Osteocyte (in vitro differentiated cells): ENCODE data around the gene NUBP2. TPM values are rescaled to one million over a fixed set of nuclear protein-coding genes. Genes with fewer than 3 reads are reported as not detected.
"Not testable (repeated sequence)": the region's sequence is repeated elsewhere in the genome, so short reads cannot be mapped to it uniquely, and the experiment has no call there.

Source experiments
- DNase-seq: peaks from one replicate; pipeline ENCODE4 v3.0.0; 2021; ENCODE audit warnings: mixed read lengths; ENCODE audit not compliant: unreplicated experiment; ENCODE audit errors: extremely low spot score
- H3K27ac Mint-ChIP-seq: one replicate; pipeline ENCODE4 v1.8.0; 2021; ENCODE audit warnings: mild to moderate bottlenecking, mixed read lengths; ENCODE audit not compliant: unreplicated experiment
- H3K27me3 Mint-ChIP-seq: one replicate; pipeline ENCODE4 v1.8.0; 2021; ENCODE audit warnings: mixed read lengths; ENCODE audit not compliant: unreplicated experiment
- H3K36me3 Mint-ChIP-seq: one replicate; pipeline ENCODE4 v1.8.0; 2021; ENCODE audit warnings: mixed read lengths; ENCODE audit not compliant: unreplicated experiment
- H3K4me1 Mint-ChIP-seq: one replicate; pipeline ENCODE4 v1.8.0; 2021; ENCODE audit warnings: mixed read lengths; ENCODE audit not compliant: unreplicated experiment
- H3K4me3 Mint-ChIP-seq: one replicate; pipeline ENCODE4 v1.8.0; 2021; ENCODE audit warnings: mild to moderate bottlenecking, moderate library complexity, mixed read lengths; ENCODE audit not compliant: unreplicated experiment
- H3K9me3 Mint-ChIP-seq: one replicate; pipeline ENCODE4 v1.8.0; 2021; ENCODE audit warnings: mixed read lengths; ENCODE audit not compliant: unreplicated experiment
- total RNA-seq: library from RNA; stranded (reverse); gene quantifications from 2 replicates; pipeline ENCODE4 v1.2.1, GENCODE V29; 2021
- TF ChIP-seq, protein P1 (sequence below): fragments of 200-600 bp; sonication (generic); IDR thresholded peaks from 2 replicates; pipeline ENCODE4 v1.5.0; 2021; ENCODE audit warnings: antibody characterized with exemption, mild to moderate bottlenecking, moderate library complexity

The NUBP2 gene
- total RNA-seq, 1 donor from 2014 or later: 56.3 TPM

DNA sequence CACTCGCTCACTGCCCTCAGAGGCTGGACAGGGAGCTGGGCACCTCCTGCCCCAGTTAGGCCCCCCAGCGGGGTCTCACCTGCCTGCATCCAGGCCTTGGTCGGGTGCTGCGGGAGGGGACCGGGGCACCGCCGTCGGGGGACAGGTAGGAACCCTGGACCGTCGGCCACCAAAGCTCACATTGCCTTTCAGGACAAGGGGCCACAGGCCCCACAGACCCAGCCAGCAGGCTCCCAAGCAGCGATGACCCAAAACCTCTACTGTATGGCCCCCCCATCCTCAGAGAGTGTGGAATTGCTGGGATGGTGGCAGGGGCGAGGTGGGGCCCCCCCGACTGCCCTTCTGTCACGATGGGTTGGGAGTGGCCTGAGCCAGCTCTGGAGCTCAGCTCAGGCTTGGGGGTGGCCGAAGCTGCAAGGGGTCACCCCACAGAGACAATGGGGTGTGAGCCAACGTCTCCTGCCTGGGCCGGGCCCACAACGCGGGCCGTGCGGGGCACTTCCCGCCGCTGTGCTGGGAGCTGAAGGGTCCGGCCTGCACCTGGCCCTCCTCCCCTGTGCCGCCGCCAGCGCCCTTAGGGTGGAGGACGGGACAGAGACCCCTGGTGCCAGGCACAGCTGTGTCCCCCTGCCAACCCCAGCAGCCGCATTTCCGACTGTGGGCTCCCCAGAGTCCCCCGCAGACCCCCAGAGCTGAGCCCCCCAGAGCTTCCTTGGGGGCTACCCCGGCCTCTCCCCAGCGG is 10.2 kb downstream of the NUBP2 start:
- H3K27me3 Mint-ChIP-seq: no peaks in the 10 kb centered on the region
- H3K9me3 Mint-ChIP-seq: no peaks in the 10 kb centered on the region
- TF ChIP-seq, protein P1, sequence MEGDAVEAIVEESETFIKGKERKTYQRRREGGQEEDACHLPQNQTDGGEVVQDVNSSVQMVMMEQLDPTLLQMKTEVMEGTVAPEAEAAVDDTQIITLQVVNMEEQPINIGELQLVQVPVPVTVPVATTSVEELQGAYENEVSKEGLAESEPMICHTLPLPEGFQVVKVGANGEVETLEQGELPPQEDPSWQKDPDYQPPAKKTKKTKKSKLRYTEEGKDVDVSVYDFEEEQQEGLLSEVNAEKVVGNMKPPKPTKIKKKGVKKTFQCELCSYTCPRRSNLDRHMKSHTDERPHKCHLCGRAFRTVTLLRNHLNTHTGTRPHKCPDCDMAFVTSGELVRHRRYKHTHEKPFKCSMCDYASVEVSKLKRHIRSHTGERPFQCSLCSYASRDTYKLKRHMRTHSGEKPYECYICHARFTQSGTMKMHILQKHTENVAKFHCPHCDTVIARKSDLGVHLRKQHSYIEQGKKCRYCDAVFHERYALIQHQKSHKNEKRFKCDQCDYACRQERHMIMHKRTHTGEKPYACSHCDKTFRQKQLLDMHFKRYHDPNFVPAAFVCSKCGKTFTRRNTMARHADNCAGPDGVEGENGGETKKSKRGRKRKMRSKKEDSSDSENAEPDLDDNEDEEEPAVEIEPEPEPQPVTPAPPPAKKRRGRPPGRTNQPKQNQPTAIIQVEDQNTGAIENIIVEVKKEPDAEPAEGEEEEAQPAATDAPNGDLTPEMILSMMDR: no peak
- DNase-seq: peak; percentile 82
- H3K4me3 Mint-ChIP-seq: no peak overlapping the region
- H3K4me1 Mint-ChIP-seq: no peaks in the 10 kb centered on the region
- H3K36me3 Mint-ChIP-seq: peaks cover 7% of the 10 kb centered on the region
- no peak overlapping the region for H3K27ac Mint-ChIP-seq

DNA sequence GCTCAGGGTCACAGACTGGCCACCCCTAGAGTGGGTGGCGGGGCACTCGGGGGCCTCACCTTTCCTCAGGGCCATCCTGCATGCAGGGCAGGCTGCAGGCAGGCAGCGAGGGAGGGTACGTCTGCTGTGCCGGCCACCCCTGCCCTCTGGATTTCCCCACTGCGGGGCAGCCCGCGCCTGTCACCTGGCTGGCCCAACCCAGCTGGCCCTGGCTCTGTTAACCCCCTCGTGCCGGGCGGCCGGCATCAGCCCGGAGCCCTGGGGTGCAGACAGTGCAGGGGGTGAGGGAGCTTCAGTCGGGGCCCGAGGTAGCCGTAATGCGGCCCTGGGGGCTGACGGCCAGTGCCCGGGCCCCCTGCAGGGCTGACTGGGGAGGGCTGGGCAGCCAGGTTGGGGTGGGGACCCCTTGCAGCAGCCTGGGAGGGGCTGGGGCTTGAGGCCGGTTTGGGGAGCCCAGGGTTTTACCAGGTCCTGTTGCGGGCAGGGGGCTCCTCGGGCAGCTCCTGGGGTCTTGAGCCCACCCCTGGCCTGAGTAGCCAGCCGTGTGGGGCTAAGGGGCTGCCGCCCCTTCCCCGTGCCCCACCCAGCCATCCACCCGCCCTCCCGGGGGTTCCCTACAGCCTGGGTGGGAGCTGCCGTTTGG is 10.9 kb downstream of the NUBP2 start, which contains the start of gene IGFALS:
IGFALS (minus strand) TSS at position 128 of the 643 bp plus-strand sequence; CDS start at position 75, 53 bp downstream.
- Mint-ChIP-seq H3K27me3 (no peaks in the 10 kb centered on the region), H3K9me3 (no peaks in the 10 kb centered on the region), H3K4me1 (no peaks in the 10 kb centered on the region), H3K36me3 (peaks cover 7% of the 10 kb centered on the region), H3K27ac (no peak within 1 kb of the TSS), H3K4me3 (no peak within 1 kb of the TSS)
- TF ChIP-seq, protein P1: no peak
- DNase-seq: peak; percentile 84

DNA sequence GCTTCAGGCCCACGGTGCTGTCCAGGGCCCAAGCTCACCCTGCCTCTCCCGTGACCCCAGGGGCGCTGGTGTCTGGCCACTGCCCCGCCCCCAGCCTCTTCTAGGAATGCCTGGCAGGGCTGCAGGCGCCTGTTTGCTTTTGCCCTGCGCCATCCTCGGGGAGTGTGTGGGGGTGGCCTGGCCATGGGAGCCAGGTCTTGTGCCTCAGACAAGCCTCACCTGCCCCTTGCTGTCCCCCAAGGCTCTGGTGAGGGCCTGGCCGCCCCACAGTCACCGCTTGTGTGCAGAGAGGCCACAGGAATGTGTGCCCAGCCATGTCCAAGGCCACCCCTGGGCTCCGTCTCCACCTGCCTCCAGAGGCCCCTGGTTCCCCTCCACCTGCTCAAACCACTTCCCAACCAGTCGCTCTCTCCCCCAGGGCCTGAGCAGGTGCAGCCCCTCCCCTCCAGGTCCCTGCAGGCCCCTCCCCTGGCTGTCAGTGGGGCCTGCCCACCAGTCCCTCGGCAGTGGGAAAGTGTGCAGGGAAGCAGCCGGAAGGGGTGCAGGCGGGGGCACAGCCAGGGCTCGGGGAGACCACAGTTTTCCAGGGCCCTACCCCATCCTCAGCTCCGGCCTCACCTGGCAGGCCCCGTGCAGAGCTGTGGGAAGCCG is 11.6 kb downstream of the NUBP2 start:
- H3K4me1 Mint-ChIP-seq: no peaks in the 10 kb centered on the region
- no peaks in the 10 kb centered on the region for H3K27me3 Mint-ChIP-seq
- TF ChIP-seq, protein P1: no peak
- H3K27ac Mint-ChIP-seq: no peak overlapping the region
- H3K36me3 Mint-ChIP-seq: peaks cover 4% of the 10 kb centered on the region
- H3K9me3 Mint-ChIP-seq: peaks cover 4% of the 10 kb centered on the region
- DNase-seq: no peak
- no peak overlapping the region for H3K4me3 Mint-ChIP-seq

DNA sequence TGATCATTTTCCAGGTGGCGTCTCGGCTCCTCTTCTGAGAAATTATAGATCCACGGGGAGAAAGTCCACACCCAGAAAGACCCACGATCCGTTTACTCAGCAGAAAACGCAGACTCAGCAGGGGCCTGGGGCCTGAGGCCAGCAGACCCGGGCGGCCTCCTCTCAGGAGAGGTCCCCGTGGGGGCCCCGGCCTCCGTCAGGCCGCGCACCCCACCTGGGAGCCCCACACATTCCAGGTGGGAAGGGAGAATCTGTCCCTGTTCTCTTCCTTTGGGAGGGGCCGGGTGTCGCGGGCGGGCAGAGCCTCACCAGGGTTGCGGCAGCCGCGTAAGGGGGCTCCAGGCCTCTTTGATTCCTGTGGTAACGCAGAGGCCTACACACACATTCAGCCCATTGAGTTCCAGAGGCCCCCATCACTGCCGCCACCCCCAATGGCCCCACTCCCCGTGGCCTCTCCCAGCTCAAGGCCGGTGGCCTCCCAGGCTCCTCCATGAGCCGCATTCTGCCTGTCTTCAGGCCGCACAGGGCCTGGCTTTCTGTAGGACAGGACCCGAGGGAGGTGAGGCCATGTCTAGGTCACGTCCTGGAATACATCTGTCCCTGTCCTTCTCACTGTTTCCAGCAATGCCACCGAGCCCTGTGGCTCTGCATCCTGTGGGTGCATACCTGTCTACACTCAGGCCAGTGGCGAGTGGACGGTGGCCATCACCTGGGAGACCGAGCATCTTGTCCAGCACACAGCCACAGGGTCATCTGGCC is 12.3 kb downstream of the NUBP2 start:
- Mint-ChIP-seq H3K36me3 (peaks cover 4% of the 10 kb centered on the region), H3K4me3 (no peak overlapping the region), H3K4me1 (no peaks in the 10 kb centered on the region), H3K27ac (no peak overlapping the region), H3K27me3 (no peaks in the 10 kb centered on the region), H3K9me3 (peaks cover 4% of the 10 kb centered on the region)
- DNase-seq: no peak
- TF ChIP-seq, protein P1: no peak

DNA sequence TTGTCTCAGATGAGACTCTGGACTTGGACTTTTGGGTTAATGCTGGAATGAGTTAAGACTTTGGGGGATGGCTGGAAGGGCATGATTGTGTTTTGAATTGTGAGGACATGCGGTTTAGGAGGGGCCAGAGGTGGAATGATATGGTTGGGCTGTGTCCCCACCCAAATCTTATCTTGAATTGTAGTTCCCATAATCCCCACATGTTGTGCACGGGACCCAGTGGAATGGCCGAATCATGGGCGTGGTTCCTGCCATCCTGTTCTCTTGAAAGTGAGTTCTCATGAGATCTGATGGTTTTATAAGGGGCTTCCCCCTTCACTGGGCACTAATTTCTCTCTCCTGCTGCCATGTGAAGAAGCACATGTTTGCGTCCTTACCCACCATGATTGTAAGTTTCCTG is 16.5 kb downstream of the NUBP2 start:
- not testable (repeated sequence) for H3K4me1 Mint-ChIP-seq, H3K4me3 Mint-ChIP-seq, H3K36me3 Mint-ChIP-seq, DNase-seq, H3K27ac Mint-ChIP-seq, H3K9me3 Mint-ChIP-seq, H3K27me3 Mint-ChIP-seq
